CD4-positive, alpha-beta T cell treated with Interferon gamma for 1 hour (primary cell): ENCODE data around the gene TTC29.

Experiments used
- DNase-seq: peaks from one replicate; pipeline ENCODE4 v3.0.0-alpha.2; 2020

The TTC29 gene, protein sequence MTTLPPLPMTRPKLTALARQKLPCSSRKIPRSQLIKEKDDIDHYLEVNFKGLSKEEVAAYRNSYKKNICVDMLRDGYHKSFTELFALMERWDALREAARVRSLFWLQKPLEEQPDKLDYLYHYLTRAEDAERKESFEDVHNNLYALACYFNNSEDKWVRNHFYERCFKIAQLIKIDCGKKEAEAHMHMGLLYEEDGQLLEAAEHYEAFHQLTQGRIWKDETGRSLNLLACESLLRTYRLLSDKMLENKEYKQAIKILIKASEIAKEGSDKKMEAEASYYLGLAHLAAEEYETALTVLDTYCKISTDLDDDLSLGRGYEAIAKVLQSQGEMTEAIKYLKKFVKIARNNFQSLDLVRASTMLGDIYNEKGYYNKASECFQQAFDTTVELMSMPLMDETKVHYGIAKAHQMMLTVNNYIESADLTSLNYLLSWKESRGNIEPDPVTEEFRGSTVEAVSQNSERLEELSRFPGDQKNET

DNA sequence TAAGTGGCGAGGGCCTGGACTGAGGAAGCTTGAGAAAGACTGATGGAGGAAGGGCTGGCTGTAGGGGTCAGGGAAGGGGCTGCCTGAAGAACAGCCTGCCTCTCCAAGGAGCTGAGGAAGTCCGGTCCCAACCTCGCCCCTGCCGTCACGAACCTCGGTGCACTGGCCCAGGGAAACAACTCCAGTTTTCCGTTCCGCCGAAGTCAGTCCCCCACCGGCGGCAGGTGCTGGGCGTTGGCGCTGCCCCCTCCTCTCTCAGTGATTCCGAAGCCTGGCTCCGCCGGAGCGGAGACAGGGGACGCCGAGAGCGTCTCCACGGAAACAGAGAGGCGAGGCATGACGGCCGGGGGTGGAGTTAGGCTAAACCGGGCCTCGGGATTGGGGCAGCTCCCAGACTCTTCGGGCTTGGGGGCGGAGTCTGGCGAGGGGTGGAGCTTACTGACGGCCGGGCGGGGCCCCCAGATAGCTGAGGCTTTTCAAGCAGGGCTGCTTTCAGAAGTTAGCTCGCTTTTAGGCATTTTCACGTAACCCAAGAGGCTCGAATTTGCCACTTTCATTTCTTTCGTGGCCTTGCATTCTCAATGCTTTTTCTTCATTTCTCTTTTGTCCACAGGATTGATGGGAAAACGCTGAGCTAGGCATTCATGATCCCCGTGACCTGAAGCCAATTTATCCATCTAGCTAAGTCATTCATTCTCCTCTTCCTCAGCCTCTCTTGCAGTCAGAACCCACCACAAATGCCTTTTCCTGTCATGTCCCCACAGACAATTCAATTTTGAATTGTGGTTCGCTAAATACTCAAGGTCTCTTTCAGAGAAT is at the start of gene TTC29:
Gene TTC29 (minus strand): TSS at position 309 of the 819 bp plus-strand sequence. CDS start 5,969 bp downstream, outside the sequence.
- DNase-seq = peak; percentile 84

GRCh38 chr4:146981651-146982050 is 36.0 kb upstream of the TTC29 start:
- DNase-seq = no peak

DNA sequence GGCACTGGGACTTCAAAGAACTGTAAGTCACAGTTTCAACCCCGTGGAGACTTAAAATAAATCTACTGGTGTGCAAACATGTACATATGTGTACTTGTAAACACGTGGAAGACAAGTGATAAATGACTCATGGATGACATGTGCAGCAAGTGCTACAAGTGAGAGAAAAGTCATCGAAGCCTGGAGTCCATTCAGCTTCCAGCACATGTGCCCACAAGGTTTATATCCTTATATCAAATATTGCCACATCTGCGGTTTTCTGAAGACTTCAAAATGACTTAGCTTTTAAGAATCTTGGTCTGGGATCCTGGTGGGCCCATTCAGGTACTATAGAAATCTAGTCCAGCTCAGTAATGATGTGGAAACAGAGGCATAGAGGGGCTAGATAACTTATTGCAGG is 33.0 kb upstream of the TTC29 start:
- DNase-seq = no peak

DNA sequence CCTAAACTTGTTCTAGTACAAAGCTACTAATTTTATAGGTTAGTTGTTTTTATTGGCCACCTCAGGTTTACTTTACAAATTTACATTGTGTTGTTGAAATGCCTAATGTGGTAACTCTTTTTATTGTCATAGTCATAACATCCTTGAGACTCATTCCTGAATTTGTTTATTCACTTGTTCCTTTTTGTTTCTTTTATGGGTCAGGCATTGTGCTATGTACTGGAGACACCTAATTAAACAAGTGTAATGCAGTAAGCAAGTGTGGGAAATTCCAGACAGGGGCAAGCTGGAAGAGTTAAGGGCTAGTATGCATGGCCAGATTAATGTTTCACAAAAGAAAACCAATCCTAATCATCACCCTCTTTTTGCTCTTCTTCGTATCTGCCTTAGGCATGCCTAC is 30.5 kb upstream of the TTC29 start:
- no peak for DNase-seq

DNA sequence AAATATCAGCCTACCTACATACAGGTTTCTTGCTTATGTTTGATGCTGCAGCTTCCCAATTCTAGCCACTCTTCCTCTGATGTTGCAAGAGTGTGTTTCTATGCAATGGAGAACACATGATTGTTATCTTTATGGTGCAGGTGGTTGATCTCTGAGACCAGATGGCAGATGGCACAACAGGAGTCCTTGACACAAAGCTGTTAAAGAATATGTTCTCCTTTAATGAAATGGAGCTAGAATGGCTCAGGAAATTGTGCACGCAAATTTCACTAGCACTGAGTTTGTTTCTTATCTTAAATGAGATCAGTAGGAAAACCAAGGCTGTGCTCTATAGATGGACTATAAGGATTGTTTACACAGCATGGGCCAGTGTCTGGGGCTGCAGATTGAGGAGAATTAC is 29.9 kb upstream of the TTC29 start:
- no peak for DNase-seq

DNA sequence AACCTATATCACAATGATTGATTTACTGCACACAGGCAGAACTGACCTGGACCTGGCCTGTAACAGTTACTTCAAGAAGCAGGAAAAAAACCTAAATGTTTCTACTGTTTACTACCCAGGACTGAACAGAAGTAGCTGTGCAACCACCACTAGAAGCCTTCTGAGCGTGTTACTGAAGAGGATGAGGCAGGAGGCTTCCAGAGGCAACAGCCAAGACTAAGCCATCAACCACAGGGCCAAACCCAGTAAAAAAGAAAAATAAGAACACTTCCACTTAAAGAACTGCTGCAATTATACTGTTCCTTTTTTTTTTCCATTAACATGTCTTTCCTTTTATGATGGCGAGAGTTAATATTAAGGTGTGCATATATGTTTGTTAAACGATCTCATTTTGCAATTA is 29.4 kb upstream of the TTC29 start:
- DNase-seq = no peak

DNA sequence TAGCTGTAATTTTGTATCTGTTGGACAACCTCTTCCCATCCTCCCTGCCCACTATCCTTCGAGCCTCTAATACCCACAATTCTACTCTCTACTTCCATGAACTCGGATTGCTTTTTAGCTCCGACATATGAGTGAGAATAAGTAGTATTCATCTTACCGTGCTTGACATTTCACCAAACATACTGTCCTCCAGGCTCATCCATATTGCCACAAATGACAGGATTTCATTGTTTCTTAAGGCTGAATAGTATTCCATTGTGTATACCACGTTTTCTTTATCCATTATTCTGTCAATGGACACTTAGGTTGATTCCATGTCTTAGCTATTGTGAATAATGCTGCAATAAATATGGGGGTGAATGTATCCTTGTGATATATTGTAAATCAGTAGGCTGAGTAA is 26.4 kb upstream of the TTC29 start:
- no peak for DNase-seq

DNA sequence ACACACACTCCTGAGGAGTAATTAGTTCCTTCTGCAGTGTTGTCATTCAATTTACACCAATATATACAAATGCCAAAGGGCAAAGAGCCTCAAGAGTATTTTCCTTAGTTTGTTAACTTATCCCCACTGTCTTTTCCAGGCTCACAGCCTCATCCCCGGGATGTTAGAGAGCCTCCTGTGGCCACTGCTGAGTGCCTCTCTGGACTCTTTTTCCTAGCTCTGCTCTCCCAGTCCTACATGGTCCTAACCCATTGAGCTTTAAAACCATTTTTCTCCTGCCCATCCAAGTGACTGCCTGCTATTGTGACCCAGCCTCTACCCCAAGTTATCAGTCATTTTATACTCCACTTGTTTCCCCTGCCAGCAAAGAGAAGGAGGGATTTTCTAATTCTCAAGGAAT is 23.5 kb upstream of the TTC29 start:
- DNase-seq = no peak

DNA sequence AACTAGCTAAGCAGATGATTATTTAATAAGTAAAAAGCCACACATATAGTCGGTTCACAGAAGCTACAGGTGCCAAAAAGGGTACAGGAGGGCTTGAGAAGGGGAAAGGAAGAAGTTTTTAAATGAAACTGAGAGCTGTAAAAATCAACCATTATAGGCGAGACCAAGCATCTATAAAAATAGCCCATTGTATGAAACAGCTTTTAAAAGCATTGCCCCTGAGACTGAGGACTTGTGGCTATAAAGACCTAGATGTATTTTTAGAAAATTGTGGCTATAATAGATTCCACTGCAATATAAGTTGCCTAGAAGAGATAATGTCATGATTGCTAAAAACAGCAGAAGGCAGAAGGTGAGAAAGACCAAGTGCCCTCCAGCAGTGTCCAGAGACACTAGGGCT is 15.0 kb upstream of the TTC29 start:
- DNase-seq = no peak

DNA sequence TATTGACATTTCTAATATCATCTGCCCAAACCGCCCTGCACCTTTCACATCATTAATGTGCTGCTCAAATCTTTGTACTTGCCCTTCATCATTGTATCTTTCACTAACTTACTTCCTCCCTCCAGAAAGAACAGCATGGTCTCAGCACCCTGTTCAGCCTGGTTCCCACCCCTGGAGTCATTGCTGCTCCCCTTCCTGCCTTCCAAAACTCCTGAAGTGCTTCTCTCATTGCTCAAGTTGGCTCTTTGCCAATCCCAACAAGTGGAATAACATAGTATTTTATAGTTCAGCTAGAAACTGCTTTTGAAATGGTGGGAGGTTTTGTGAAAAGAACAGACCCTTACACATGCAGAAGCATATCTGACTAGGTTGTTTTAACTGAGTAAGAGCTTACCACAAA is 14.0 kb upstream of the TTC29 start:
- no peak for DNase-seq

- no peak for DNase-seq
Measured at GRCh38 chr4:146957237-146957636, 11.6 kb upstream of the TTC29 start.

DNA sequence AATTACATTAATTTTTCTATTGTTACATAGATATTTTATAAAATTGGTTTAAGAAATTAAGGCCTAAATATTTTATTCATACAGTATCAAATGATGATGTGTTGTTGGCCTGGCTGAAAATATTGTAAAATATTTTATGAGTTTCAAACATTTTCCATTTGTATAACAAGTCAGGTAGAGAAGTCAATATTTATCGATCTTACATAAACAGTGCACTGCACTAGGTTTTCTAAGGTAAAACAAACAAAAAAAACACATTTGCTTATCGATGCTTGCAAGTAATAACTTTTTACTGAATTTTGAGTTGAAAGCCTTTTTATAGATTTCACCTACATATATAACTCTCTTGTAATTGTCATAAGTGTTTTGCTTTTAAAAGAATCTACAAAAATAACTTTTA is 7.2 kb upstream of the TTC29 start:
- DNase-seq = no peak

DNA sequence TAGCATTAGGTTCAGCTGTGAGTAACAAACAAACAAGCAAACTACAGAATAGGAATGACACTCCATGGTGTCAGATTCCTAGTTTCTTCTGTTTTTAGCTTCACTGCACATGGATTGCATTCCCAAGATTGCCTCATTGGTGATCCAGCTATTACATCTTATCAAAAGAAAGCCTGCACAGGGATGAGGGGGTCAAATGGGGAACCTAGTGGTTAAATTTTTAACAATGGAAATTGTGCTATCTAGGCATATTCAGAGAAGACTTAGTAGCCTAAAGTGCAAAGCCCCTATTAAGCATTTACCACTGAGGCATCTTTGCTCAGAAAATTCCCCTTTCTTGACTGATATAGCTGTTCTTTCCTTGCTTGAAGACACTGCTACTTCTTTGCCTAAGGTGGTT is 3.9 kb upstream of the TTC29 start:
- DNase-seq = no peak

DNA sequence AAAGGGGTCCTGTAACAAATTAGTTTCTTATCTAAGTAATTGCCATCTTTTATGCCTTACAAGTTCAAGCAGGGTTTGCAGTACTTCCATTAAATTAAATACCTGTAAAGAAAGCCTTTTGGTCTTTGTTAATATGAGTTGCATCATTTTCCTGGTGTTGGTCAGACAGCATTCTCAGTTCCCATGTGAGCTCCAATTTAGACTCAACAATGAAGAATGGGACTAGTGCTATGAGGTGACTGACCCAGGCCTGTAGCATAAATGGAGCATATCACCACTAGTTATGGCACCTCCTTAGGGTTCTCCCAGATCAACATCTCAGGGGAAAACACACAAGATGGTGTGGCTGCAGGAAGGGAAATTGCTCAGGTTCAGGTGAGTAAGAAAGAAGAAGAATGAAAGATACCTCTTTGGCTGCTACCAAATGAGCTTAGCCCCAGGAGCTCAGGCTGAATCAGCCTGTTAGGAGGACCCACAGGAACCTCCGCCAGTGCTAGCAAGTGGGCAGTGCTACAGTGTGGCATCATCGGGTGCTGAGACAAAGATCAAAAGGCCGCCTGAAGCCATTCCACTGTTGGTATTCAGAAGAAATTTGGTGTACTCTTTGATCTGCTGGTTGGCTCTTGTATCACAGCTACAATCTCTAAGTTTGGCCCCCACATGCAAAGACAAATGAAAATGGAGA is 1.8 kb downstream of the TTC29 start:
- DNase-seq = no peak

DNA sequence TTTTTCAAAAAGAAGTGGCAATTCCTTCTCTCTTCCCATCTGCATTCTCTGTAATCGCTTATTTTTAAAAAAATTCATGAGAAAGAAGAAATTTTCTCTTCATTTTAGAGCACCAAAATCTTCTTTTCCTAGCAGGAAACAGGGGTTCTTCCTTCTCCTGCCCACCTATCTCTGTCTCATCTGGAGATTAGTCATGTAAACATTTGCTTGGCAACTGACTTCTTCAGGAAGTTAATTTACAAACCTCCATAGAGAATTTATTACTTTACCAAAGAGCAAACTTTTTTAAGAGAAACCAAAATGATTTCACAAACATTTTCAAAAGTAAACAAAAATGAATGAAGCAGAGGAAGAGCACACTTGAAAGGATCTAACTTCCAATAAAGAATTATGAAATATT is 13.5 kb downstream of the TTC29 start:
- no peak for DNase-seq

- DNase-seq = no peak
Measured at GRCh38 chr4:146930673-146931072, 15.0 kb downstream of the TTC29 start.

DNA sequence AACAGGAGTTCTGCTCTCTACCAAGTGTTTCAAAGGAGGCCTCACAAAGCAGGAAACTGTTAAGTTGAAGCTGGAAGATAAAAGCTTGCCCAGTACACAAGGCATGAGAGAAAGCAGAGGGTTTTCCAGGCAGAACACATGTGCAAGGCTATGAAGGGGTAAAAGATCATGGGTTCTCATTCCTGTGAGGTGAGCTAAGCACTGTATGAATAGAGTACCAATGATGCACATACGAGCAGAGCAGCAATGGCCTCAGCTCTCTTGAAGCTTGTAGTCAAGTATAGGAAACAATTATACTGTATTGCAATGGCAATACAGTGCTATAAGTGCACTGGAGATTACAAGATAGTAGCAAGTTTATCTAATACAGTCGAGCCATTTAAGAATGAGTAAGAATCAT is 18.0 kb downstream of the TTC29 start:
- DNase-seq = no peak

- DNase-seq = no peak
Measured at GRCh38 chr4:146916479-146917076, 29.1 kb downstream of the TTC29 start.

DNA sequence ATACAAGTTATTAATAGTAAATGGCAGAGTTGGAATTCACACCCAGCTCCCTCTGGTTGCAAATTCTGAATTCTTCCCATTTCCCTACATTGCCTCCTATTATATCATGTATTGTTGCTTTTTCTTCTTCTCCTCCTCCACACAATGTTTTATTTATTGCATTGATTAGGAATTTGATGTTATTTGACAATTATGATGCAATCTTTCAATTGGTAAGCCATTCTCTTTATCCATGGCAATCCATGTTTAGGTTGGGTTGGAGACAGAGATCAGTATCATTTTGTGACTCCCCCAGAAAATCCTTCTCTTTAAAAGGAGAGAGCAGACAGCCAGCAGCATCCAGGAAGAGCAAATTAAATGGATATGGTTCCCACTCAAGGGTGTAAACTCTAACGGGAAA is 30.5 kb downstream of the TTC29 start:
- DNase-seq = no peak

DNA sequence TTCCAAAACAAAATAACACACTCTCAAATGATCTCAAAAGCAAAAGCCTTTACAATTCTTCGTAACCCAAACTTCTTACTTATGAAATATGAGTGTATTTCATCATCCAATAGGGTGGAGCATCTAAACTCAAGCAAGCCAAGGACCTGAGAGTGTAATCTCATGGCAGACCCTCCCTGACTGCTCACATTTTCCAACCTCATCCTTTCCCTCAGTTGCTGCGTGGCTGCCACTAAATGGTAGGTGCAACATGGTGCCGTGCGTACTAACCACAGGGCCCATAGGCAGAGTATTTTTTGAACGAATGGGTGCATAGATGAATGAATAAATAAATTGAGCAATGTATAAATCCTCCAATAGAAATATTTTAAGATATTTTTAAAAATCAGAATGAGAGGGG is 45.4 kb downstream of the TTC29 start:
- DNase-seq = no peak

- DNase-seq = no peak
Measured at GRCh38 chr4:146890301-146890700, 55.4 kb downstream of the TTC29 start.

DNA sequence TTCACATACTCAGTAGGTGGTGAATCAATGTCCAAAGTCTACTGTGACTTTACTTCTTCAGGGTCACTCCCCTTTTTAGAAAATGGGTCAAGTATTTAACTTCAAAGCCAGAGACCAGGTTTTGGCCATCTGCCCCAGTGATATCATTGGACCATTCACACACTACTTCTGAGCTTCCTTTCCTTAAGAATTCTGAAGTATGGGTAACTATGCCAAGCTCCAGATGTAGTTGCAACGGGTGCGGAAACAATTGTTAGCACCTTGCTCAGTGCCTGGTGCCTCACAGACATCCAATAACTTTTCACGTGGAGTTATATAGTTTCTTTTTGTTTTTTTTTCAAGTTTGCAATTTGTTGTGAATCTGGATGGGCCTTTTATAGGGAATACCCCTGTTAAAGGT is 62.6 kb downstream of the TTC29 start:
- no peak for DNase-seq

GRCh38 chr4:146857298-146857697 is 88.4 kb downstream of the TTC29 start:
- DNase-seq = no peak
